GM12878 (cell line): ENCODE data around the gene IHH.

Experiments
- BRCA1 ChIP-seq: IDR thresholded peaks from 2 replicates; pipeline ENCODE4 v1.6.1; 2011; ENCODE audit warnings: low read depth, low read length, improper control_type of control experiment
- EP300 ChIP-seq, 2 experiments: fragments of 150-350 bp in 1 of 2; IDR thresholded peaks; 2 replicates each; pipeline ENCODE4 v1.6.1; 2011 to 2012; ENCODE audit warnings: low read depth in 2 of 2, low read length in 2 of 2, borderline replicate concordance in 1 of 2, improper control_type of control experiment in 1 of 2, inconsistent platforms in 1 of 2; ENCODE audit not compliant: control insufficient read depth in 1 of 2
- EZH2 ChIP-seq: IDR thresholded peaks from 2 replicates; pipeline ENCODE4 v1.6.1; 2012; ENCODE audit warnings: low read depth, mild to moderate bottlenecking, control low read depth, inconsistent platforms, low read length, borderline replicate concordance; ENCODE audit not compliant: control insufficient read depth
- FOXM1 ChIP-seq: IDR thresholded peaks from 2 replicates; pipeline ENCODE4 v1.6.1; 2012; ENCODE audit warnings: low read depth, mild to moderate bottlenecking, inconsistent platforms, low read length, moderate library complexity
- HDAC2 ChIP-seq: fragments of 200-600 bp; sonication (generic); IDR thresholded peaks from 2 replicates; pipeline ENCODE4 v1.6.1; 2017
- HDAC6 ChIP-seq: fragments of 200-600 bp; sonication (generic); IDR thresholded peaks from one replicate; pipeline ENCODE4 v1.8.0; 2017; ENCODE audit warnings: antibody characterized with exemption; ENCODE audit not compliant: unreplicated experiment
- JUND ChIP-seq: IDR thresholded peaks from 2 replicates; pipeline ENCODE4 v1.6.1; 2012; ENCODE audit warnings: low read depth, mild to moderate bottlenecking, low read length, improper control_type of control experiment, moderate library complexity
- MYC ChIP-seq: IDR thresholded peaks from 2 replicates; pipeline ENCODE4 v1.6.1; 2011; ENCODE audit warnings: mild to moderate bottlenecking, low read length, moderate library complexity, inconsistent platforms; ENCODE audit not compliant: insufficient read depth, insufficient replicate concordance, insufficient read length, severe bottlenecking
- PKNOX1 ChIP-seq: fragments of 450-650 bp; IDR thresholded peaks from 2 replicates; pipeline ENCODE4 v1.6.1; 2016; ENCODE audit warnings: mild to moderate bottlenecking
- POLR2AphosphoS5 ChIP-seq: IDR thresholded peaks from 2 replicates; pipeline ENCODE4 v1.6.1; 2011; ENCODE audit warnings: mild to moderate bottlenecking, low read length, inconsistent platforms
- TCF7 ChIP-seq: IDR thresholded peaks from 2 replicates; pipeline ENCODE4 v1.6.1; 2014; ENCODE audit warnings: antibody characterized with exemption, borderline replicate concordance
- ZBED1 ChIP-seq: IDR thresholded peaks from 2 replicates; pipeline ENCODE4 v1.6.1; 2016; ENCODE audit warnings: borderline replicate concordance
- TF ChIP-seq, protein P1 (sequence below), 3 experiments: IDR thresholded peaks in 2 of 3; conservative IDR thresholded peaks in 1 of 3; 2 replicates each; pipeline ENCODE4 v1.5.1; 2011; ENCODE audit warnings: low read depth in 3 of 3, low read length in 3 of 3, mild to moderate bottlenecking in 3 of 3, control low read depth in 2 of 3, moderate library complexity in 2 of 3, inconsistent platforms in 1 of 3, mixed read lengths in 1 of 3; ENCODE audit not compliant: control insufficient read depth in 2 of 3, insufficient read depth in 1 of 3; ENCODE audit errors: extremely low read depth in 1 of 3

DNA sequence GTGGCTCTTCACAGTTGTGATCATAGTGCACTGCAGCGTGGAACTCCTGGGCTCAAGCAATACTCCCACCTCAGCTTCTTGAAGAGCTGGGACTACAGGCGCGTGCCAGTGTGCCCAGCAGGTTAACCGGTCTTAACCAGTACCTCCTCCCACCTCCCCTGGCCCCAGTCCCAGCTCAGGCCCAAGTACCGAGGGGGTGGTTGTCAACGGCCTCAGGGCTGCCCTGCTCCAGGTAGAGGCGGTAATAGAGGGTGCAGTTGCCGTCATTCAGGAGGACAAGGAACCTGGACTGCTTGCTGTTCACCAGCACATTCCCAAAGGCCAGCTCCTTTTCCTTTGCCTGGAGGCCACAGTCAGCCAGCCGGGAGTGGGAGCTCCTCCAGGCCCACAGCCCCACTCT is 39.1 kb downstream of the IHH start:
- TF ChIP-seq HDAC2: no peak
- TF ChIP-seq, protein P1, sequence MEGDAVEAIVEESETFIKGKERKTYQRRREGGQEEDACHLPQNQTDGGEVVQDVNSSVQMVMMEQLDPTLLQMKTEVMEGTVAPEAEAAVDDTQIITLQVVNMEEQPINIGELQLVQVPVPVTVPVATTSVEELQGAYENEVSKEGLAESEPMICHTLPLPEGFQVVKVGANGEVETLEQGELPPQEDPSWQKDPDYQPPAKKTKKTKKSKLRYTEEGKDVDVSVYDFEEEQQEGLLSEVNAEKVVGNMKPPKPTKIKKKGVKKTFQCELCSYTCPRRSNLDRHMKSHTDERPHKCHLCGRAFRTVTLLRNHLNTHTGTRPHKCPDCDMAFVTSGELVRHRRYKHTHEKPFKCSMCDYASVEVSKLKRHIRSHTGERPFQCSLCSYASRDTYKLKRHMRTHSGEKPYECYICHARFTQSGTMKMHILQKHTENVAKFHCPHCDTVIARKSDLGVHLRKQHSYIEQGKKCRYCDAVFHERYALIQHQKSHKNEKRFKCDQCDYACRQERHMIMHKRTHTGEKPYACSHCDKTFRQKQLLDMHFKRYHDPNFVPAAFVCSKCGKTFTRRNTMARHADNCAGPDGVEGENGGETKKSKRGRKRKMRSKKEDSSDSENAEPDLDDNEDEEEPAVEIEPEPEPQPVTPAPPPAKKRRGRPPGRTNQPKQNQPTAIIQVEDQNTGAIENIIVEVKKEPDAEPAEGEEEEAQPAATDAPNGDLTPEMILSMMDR (IDR thresholded peaks at IDR 0.05 in 2 of 3, conservative IDR thresholded peaks at IDR 0.05 in 1 of 3; ENCODE audit: control insufficient read depth in 2 of 3, extremely low read depth in 1 of 3, insufficient read depth in 1 of 3, low read depth in 3 of 3, low read length in 3 of 3): no peak
- TF ChIP-seq TCF7: no peak
- no peak for TF ChIP-seq POLR2AphosphoS5
- TF ChIP-seq EP300 (IDR thresholded peaks at IDR 0.05; ENCODE audit: borderline replicate concordance in 1 of 2, control insufficient read depth in 1 of 2, low read depth in 2 of 2, low read length in 2 of 2): no peak
- TF ChIP-seq BRCA1: no peak
- TF ChIP-seq JUND: no peak
- TF ChIP-seq FOXM1: no peak
- TF ChIP-seq PKNOX1: no peak
- TF ChIP-seq HDAC6: no peak
- TF ChIP-seq EZH2: no peak
- TF ChIP-seq MYC: no peak
- TF ChIP-seq ZBED1: no peak
